ENCODE results near the gene USP17L5. TPM values are rescaled to one million over a fixed set of nuclear protein-coding genes. Genes with fewer than 3 reads are reported as not detected.
"Not testable (repeated sequence)": the region's sequence is repeated elsewhere in the genome, so short reads cannot be mapped to it uniquely, and the experiment has no call there.

The USP17L5 gene
- polyA plus RNA-seq, 1 donor from 2014 or later = not detected

- TF ChIP-seq CTCF (IDR thresholded peaks at IDR 0.05; ENCODE audit: poor library complexity, severe bottlenecking) = no peak
- TF ChIP-seq EP300 (conservative IDR thresholded peaks at IDR 0.05; ENCODE audit: poor library complexity, severe bottlenecking) = no peak
Measured at GRCh38 chr4:9384126-9384525, 44.9 kb downstream of the USP17L5 start (continued).

- not testable (repeated sequence) for H4K20me1 ChIP-seq (ENCODE audit: insufficient read depth); H3K27me3 ChIP-seq (ENCODE audit: insufficient read depth, low read depth, low read length); H3K36me3 ChIP-seq (ENCODE audit: insufficient read depth, low read length); H3K27ac ChIP-seq (ENCODE audit: low read length); H3K4me2 ChIP-seq (ENCODE audit: low read length); H3K79me2 ChIP-seq (replicated peaks; ENCODE audit: insufficient read depth, low read length); H3F3A ChIP-seq (ENCODE audit: insufficient read depth, low read length, poor library complexity, severe bottlenecking); H3K9me2 ChIP-seq (ENCODE audit: insufficient read depth, low read length); H3K4me3 ChIP-seq (ENCODE audit: low read length); H3K9ac ChIP-seq (ENCODE audit: low read length); H3K9me3 ChIP-seq (ENCODE audit: low read length); H2AFZ ChIP-seq (ENCODE audit: low read depth, low read length)
Measured at GRCh38 chr4:9389001-9389400, 49.8 kb downstream of the USP17L5 start.

Other genes starting within 250 kb of the USP17L5 start
- not detected in 2 replicates for gene FAM90A26, start 169.0 kb upstream of the USP17L5 start, polyA plus RNA-seq
- not detected in 2 replicates for gene USP17L10, start 128.7 kb upstream of the USP17L5 start, polyA plus RNA-seq
- gene USP17L11, start 124.0 kb upstream of the USP17L5 start, polyA plus RNA-seq = not detected in 2 replicates
- not detected in 2 replicates for gene USP17L12, start 119.3 kb upstream of the USP17L5 start, polyA plus RNA-seq
- gene USP17L13, start 114.5 kb upstream of the USP17L5 start, polyA plus RNA-seq = not detected in 2 replicates
- not detected in 2 replicates for gene USP17L15, start 105.0 kb upstream of the USP17L5 start, polyA plus RNA-seq
- gene USP17L17, start 95.5 kb upstream of the USP17L5 start, polyA plus RNA-seq = not detected in 2 replicates
- gene USP17L18, start 90.8 kb upstream of the USP17L5 start, polyA plus RNA-seq = not detected in 2 replicates
- not detected in 2 replicates for gene USP17L19, start 86.0 kb upstream of the USP17L5 start, polyA plus RNA-seq
- gene USP17L20, start 81.3 kb upstream of the USP17L5 start, polyA plus RNA-seq = not detected in 2 replicates
- gene USP17L21, start 76.5 kb upstream of the USP17L5 start, polyA plus RNA-seq = not detected in 2 replicates
- not detected in 2 replicates for gene USP17L22, start 71.8 kb upstream of the USP17L5 start, polyA plus RNA-seq
- not detected in 2 replicates for gene USP17L24, start 14.2 kb upstream of the USP17L5 start, polyA plus RNA-seq
- not detected in 2 replicates for gene USP17L25, start 9.5 kb upstream of the USP17L5 start, polyA plus RNA-seq
- not detected in 2 replicates for gene USP17L26, start 4.7 kb upstream of the USP17L5 start, polyA plus RNA-seq
- not detected in 2 replicates for gene USP17L27, start 4.7 kb downstream of the USP17L5 start, polyA plus RNA-seq
- not detected in 2 replicates for gene USP17L28, start 9.5 kb downstream of the USP17L5 start, polyA plus RNA-seq
- gene USP17L29, start 14.2 kb downstream of the USP17L5 start, polyA plus RNA-seq = not detected in 2 replicates
- not detected in 2 replicates for gene USP17L30, start 23.7 kb downstream of the USP17L5 start, polyA plus RNA-seq
- gene DEFB131A, start 105.0 kb downstream of the USP17L5 start, polyA plus RNA-seq = not detected in 2 replicates